Hypothalamus (tissue), 51 donors: Measurements from ENCODE around the gene SMIM38.

Source experiments
- DNase-seq, 51 donors: peaks; one replicate each; lab custom pipeline; 2025; lab: John Stamatoyannopoulos, UW

Gene SMIM38

DNA sequence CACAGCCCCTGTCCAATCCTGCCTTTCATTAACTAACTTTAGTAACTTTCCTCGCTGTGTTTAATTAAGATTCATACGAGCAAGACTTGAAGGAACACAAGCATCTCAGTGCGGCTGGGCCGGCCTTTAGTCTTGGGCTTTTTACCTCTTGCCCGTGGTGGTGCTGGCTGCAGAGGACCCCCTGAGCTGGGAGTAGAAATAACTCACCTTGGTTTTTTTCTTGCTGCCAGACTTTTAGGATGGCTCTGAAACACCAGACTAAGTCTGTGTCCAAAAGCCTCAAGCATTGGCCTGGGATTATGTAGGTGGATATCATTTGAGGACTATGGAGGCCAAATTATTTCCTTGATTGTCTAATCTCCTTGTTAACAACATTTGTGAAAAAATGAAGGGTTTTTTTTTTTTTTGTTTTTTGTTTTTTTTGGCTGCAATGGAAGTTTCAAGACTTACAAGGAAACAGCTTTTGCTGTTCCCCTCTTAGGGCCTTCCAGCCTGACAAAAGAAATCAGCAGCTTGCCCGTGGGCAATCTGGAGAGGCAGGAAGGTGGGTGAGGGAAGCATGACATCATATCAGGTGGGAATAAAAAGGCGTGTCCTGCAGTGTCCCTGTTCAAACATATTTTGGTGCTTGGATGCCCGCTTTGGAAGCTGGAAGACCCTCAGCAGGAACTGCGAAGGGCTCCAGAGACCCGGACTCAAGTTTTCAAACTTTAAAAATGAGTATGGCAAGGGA lies 44.0 kb downstream of the SMIM38 start:
- no peak for DNase-seq

DNA sequence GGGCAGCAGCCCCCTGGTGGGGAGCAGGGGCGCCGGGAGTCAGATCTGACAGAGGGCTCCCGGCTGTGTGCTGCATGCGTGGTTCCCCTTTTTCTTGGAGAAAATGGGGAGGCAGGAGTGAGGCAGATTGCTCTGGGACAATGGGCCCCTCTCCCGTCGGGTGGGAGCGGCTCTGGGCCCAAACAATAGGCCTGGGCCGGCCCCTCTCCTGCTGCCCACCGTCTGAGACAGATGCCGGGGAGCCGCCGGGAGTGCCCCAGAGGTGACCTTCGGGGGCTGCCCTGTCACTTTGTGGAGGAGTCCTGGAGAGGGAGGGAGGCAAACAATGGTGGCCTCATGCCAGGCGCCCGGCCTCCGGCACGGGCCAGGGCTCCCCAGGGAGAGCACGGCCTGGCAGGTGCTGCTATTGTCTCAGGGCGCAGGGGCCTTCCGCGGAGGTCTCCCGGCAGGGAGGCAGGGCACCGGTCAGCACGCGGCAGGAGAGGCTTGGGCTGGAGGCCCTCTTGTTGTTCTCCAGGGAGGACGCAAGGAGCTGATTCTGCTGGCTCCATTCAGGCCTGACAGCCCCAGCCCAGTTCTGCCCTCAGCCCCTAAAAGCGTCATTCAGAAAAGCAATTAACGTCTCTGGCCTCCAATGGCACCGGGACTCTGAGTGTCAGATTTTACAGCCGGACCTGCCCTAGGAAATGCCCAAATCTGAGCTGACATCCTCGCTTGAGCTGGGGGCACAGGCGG lies 44.8 kb downstream of the SMIM38 start:
- no peak for DNase-seq

DNA sequence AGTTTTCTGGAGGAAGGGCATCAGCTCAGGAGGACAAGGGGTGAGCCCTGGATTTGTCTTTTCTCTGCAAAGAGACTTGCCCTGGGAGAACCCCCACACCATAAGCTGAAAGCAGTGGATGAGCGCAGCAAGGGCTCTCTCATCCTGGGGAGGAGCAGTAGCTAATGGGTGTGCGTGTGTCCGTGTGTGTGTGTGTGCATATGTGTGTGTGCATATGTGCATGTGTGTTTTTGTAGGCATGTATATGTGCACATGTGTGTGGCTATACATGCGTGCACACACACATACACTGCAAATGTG lies 45.3 kb downstream of the SMIM38 start:
- DNase-seq: no peak

DNA sequence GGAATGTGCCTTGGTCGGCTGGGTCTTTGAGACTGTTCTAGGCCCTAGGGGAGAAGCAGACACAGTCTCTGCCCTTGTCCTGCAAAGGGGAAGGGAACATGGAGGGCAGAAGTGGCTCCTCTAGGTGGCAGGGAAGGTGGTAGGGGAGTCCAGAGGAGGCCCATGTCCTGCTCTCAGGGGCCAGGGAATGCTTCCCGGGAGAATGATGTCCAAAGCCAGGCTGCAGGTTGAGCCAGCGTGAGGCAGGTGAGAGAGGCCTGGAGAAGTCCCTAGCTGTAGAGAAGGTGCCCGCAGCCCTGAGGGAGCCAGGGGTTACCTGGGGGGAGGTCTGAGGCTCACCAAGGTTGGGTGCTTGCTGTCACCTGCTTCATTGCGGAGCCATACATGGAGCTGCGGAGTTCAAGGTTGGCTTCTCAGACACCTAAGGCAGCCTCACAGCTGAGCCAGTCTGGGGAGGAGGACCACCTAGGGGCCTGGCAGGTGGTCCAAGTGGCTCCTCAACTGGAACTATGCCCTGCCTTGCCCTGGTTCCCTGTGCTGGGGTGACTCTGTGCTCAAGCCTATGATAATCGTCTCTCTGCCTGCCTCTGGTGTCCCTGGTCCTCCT lies 46.1 kb downstream of the SMIM38 start:
- DNase-seq: no peak

DNA sequence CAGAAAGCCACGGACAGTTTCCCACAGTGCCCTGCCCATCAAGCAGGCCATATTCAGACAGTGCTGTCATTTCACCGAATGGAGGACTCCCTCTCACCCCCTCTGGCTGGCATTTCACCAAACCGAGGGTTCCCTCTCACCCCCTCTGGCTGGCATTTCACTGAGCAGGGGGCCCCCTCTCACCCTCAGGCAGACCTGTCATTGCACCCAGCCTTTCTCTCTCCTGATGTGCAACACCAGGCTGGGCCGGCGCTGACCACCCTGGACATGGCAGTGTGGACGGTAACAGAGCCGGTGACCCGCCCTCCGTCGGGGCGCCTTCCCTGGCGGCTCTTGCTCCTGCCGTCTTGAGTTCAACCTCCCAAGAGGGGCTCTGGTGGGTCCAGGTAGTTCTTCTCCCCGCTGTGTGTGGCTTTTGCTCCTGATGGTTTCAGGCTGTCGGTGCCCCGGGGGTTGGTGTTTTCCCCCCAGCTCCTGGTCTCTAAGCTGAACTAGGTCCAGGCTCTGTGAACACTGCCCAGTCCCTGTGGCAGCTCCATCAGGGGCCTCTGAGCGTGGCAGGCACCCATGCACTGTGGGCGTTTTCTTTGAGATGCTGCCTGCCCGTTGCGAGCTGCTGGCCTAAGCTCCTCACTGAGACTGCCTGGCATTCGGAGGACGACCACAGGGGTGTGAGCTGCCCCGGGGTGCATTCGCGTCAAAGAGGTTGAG lies 46.9 kb downstream of the SMIM38 start:
- DNase-seq: no peak

DNA sequence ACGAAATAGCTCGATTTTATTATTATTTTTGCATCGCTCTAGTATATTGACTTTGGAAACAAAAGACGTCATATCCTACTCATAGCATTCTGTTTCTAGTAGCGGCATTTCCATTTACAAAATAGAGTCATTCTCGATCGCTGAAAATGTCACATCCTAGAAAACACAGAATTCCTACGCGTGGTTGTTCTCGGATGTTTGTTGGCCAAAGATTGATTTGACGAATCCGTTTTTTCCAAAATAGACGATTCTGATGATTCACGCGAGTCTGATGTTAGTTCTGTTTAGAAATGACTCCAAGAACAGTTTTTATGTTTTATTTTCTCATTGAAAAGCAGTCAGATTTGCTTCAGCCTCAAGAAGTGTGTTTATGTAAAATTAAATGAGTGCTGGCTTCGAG lies 47.6 kb downstream of the SMIM38 start:
- no peak for DNase-seq

DNA sequence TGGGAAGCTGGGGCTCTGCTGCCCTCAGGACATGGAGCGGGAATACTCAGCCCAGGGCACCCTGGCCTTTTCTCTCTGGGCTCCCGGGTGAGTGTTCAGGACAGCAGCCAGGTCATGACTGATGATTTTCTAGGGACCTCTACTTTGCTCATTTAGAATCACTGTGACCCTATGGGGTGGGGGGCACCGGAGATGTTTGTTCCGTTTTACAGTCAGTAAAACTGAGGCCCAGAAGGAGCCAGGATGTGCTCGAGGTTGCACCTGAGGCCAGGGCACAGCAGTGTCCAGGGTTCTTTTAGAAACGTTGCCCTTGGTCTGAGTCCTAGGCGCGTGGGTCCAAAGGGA lies 48.1 kb downstream of the SMIM38 start:
- no peak for DNase-seq

DNA sequence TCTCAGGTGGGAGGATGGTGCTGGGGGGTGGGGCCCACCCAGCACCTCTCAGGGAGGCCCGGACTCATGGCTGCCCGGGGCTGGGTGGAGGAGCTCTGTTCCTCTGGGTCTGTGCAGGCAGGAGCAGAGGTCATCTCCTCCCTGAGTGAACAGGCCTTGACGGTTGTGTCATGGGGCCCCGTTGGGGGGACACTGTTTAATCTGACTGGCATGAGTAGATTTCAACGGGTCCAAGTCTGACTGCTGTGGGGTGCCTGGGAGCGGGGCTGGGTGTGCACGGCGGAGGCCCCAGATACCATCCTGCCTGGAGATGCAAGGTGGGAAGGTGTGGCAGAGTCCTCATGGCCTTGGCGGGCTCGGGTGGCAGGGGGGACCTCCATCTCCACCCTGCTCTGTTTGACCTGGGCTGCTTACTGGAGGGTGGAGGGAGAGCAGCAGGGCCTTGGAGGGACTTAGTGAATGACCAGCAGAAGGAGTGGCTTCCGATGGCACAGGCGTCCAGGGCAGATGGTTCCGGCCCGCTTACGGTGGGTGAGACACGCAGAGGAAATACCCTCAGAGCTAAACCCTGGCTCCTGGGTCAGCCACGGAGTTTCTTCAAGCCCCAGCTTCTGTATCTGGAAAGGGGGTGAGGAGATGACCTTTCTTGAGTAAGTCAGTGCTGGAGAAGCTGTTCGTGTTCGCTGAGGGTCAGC lies 48.7 kb downstream of the SMIM38 start:
- DNase-seq: no peak

DNA sequence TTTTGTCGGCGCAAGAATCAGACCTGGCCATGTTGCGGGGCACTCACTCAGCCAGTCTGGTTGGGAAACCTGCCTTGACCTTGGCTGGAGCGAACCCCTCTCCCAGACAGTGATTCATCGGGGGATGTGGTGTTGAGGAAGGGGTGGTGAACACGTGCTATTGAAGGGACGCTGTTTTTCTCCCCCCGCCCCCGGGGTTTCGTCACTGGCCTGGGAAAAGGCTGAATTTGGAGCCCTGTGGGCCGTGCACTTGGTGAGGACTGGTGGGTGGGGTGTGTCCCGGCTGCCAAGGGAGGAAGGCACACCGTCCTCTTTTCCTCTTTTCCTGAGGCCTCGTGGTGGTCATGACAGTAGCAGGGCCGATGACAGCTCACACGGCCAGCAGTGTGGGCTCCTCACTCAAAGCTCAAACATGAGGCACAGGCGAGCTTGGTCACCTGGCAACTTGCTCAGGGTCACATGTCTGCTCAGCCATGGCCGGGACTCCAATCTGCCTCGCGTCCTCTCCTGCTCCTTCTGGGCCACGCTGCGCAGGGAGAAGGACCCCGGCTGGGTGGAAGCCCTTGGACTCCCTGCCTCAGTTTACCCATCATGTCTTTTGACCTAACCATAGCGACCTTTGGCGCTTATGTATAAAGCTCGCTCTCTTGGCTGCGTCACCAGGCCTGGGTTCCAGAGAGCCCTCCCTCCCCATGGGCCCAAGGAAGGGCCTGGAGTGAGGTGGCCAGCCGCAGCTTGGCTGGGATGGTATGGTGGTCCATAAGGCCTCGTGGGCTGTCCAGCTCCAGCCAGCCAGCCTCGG lies 49.4 kb downstream of the SMIM38 start:
- no peak for DNase-seq
